Astrocyte of the hippocampus (primary cell): ENCODE measurements around the gene RBM44.
"Not testable (repeated sequence)": the region's sequence is repeated elsewhere in the genome, so short reads cannot be mapped to it uniquely, and the experiment has no call there.

Experiments
- DNase-seq: peaks from one replicate; pipeline ENCODE4 v3.0.0; 2011; ENCODE audit warnings: low read depth, low spot score

RBM44 gene

GRCh38 chr2:237774811-237775553, 23.6 kb upstream of the RBM44 start:
- DNase-seq = peak; percentile 65

- no peak for DNase-seq
Observed at GRCh38 chr2:237779521-237779920, 19.1 kb upstream of the RBM44 start.

GRCh38 chr2:237782181-237782580, 16.4 kb upstream of the RBM44 start:
- DNase-seq = no peak

GRCh38 chr2:237783678-237784077, 14.9 kb upstream of the RBM44 start:
- DNase-seq = not testable (repeated sequence)

GRCh38 chr2:237786936-237787335, 11.6 kb upstream of the RBM44 start:
- DNase-seq = no peak

GRCh38 chr2:237790353-237790752, 8.2 kb upstream of the RBM44 start:
- DNase-seq = no peak

- DNase-seq = no peak
Observed at GRCh38 chr2:237791977-237792727, 6.4 kb upstream of the RBM44 start.

- DNase-seq = no peak
Observed at GRCh38 chr2:237797253-237797652, 1.3 kb upstream of the RBM44 start.

- no peak for DNase-seq
Observed at GRCh38 chr2:237799060-237799428, 465 bp downstream of the RBM44 start.

- no peak for DNase-seq
Observed at GRCh38 chr2:237801466-237801865, 2.9 kb downstream of the RBM44 start.

GRCh38 chr2:237806334-237806733, 7.8 kb downstream of the RBM44 start:
- DNase-seq = peak; percentile 45

- no peak for DNase-seq
Observed at GRCh38 chr2:237815637-237816036, 17.1 kb downstream of the RBM44 start.

- DNase-seq = no peak
Observed at GRCh38 chr2:237816531-237816930, 18.0 kb downstream of the RBM44 start.

GRCh38 chr2:237818066-237818473, 19.5 kb downstream of the RBM44 start:
- DNase-seq = peak; percentile 16

- no peak for DNase-seq
Observed at GRCh38 chr2:237819231-237819630, 20.7 kb downstream of the RBM44 start.

GRCh38 chr2:237820421-237820820, 21.8 kb downstream of the RBM44 start:
- no peak for DNase-seq

GRCh38 chr2:237823544-237823943, 25.0 kb downstream of the RBM44 start:
- DNase-seq = no peak

GRCh38 chr2:237824085-237824484, 25.5 kb downstream of the RBM44 start:
- DNase-seq = no peak

- no peak for DNase-seq
Observed at GRCh38 chr2:237827421-237827987, 28.9 kb downstream of the RBM44 start.

GRCh38 chr2:237830522-237830921, 31.9 kb downstream of the RBM44 start:
- DNase-seq = no peak

- DNase-seq = no peak
Observed at GRCh38 chr2:237833546-237833945, 35.0 kb downstream of the RBM44 start.

- DNase-seq = no peak
Observed at GRCh38 chr2:237835372-237835771, 36.8 kb downstream of the RBM44 start.

GRCh38 chr2:237841051-237841450, 42.5 kb downstream of the RBM44 start:
- DNase-seq = no peak
